ENCODE results near the gene DNMT3A.

DNMT3A gene

GRCh38 chr2:25342372-25343186 lies 854 bp upstream of the DNMT3A start:
- Mint-ChIP-seq H3K4me1 (ENCODE audit: low read depth) (peaks cover 23% of the 10 kb centered on the region), H3K27me3 (ENCODE audit: low read depth) (peaks cover 3% of the 10 kb centered on the region), H3K27ac (peak overlapping the region; percentile 82), H3K4me3 (peak overlapping the region; percentile 84), H3K9me3 (no peaks in the 10 kb centered on the region), H3K36me3 (ENCODE audit: low read depth) (no peaks in the 10 kb centered on the region)

- Mint-ChIP-seq H3K27me3 (ENCODE audit: low read depth) (peaks cover 3% of the 10 kb centered on the region), H3K4me1 (ENCODE audit: low read depth) (peaks cover 28% of the 10 kb centered on the region), H3K36me3 (ENCODE audit: low read depth) (peaks cover 2% of the 10 kb centered on the region), H3K4me3 (no peak overlapping the region), H3K27ac (no peak overlapping the region), H3K9me3 (no peaks in the 10 kb centered on the region)
Measured at GRCh38 chr2:25341011-25341727, 556 bp downstream of the DNMT3A start.

GRCh38 chr2:25340181-25340921 lies 1.4 kb downstream of the DNMT3A start:
- peaks cover 3% of the 10 kb centered on the region for H3K27me3 Mint-ChIP-seq (ENCODE audit: low read depth)
- peaks cover 2% of the 10 kb centered on the region for H3K36me3 Mint-ChIP-seq (ENCODE audit: low read depth)
- H3K27ac Mint-ChIP-seq, result no peak overlapping the region
- H3K4me1 Mint-ChIP-seq (ENCODE audit: low read depth), result peaks cover 32% of the 10 kb centered on the region
- H3K4me3 Mint-ChIP-seq, result peak overlapping the region; percentile 21
- no peaks in the 10 kb centered on the region for H3K9me3 Mint-ChIP-seq

- Mint-ChIP-seq H3K36me3 (ENCODE audit: low read depth) (peaks cover 2% of the 10 kb centered on the region), H3K27ac (peak overlapping the region; percentile 36), H3K4me3 (peak overlapping the region; percentile 65), H3K4me1 (ENCODE audit: low read depth) (peaks cover 36% of the 10 kb centered on the region), H3K9me3 (no peaks in the 10 kb centered on the region), H3K27me3 (ENCODE audit: low read depth) (no peaks in the 10 kb centered on the region)
Measured at GRCh38 chr2:25339791-25340180, 1.9 kb downstream of the DNMT3A start.

- Mint-ChIP-seq H3K4me3 (peak overlapping the region; percentile 57), H3K4me1 (ENCODE audit: low read depth) (peaks cover 41% of the 10 kb centered on the region), H3K27me3 (ENCODE audit: low read depth) (no peaks in the 10 kb centered on the region), H3K9me3 (no peaks in the 10 kb centered on the region), H3K27ac (no peak overlapping the region), H3K36me3 (ENCODE audit: low read depth) (peaks cover 4% of the 10 kb centered on the region)
Measured at GRCh38 chr2:25339211-25339674, 2.5 kb downstream of the DNMT3A start.

- Mint-ChIP-seq H3K4me1 (ENCODE audit: low read depth) (peaks cover 43% of the 10 kb centered on the region), H3K27me3 (ENCODE audit: low read depth) (no peaks in the 10 kb centered on the region), H3K36me3 (ENCODE audit: low read depth) (peaks cover 4% of the 10 kb centered on the region), H3K27ac (no peak overlapping the region), H3K4me3 (no peak overlapping the region), H3K9me3 (no peaks in the 10 kb centered on the region)
Measured at GRCh38 chr2:25338401-25338800, 3.3 kb downstream of the DNMT3A start.

GRCh38 chr2:25337891-25338290 lies 3.8 kb downstream of the DNMT3A start:
- H3K4me1 Mint-ChIP-seq (ENCODE audit: low read depth), result peaks cover 42% of the 10 kb centered on the region
- H3K9me3 Mint-ChIP-seq, result no peaks in the 10 kb centered on the region
- H3K27ac Mint-ChIP-seq, result peak overlapping the region; percentile 7
- H3K27me3 Mint-ChIP-seq (ENCODE audit: low read depth), result no peaks in the 10 kb centered on the region
- no peak overlapping the region for H3K4me3 Mint-ChIP-seq
- H3K36me3 Mint-ChIP-seq (ENCODE audit: low read depth), result peaks cover 4% of the 10 kb centered on the region

GRCh38 chr2:25337276-25337675 lies 4.4 kb downstream of the DNMT3A start:
- Mint-ChIP-seq H3K4me1 (ENCODE audit: low read depth) (peaks cover 40% of the 10 kb centered on the region), H3K9me3 (no peaks in the 10 kb centered on the region), H3K27ac (peak overlapping the region; percentile 43), H3K4me3 (peak overlapping the region; percentile 23), H3K27me3 (ENCODE audit: low read depth) (no peaks in the 10 kb centered on the region), H3K36me3 (ENCODE audit: low read depth) (peaks cover 4% of the 10 kb centered on the region)

- Mint-ChIP-seq H3K27ac (no peak overlapping the region), H3K36me3 (ENCODE audit: low read depth) (peaks cover 9% of the 10 kb centered on the region), H3K9me3 (no peaks in the 10 kb centered on the region), H3K27me3 (ENCODE audit: low read depth) (no peaks in the 10 kb centered on the region), H3K4me1 (ENCODE audit: low read depth) (peaks cover 47% of the 10 kb centered on the region), H3K4me3 (no peak overlapping the region)
Measured at GRCh38 chr2:25336383-25336841, 5.3 kb downstream of the DNMT3A start.

GRCh38 chr2:25335971-25336370 lies 5.8 kb downstream of the DNMT3A start:
- Mint-ChIP-seq H3K27ac (no peak overlapping the region), H3K36me3 (ENCODE audit: low read depth) (peaks cover 11% of the 10 kb centered on the region), H3K4me3 (no peak overlapping the region), H3K9me3 (no peaks in the 10 kb centered on the region), H3K4me1 (ENCODE audit: low read depth) (peaks cover 51% of the 10 kb centered on the region), H3K27me3 (ENCODE audit: low read depth) (no peaks in the 10 kb centered on the region)

- Mint-ChIP-seq H3K4me3 (no peak overlapping the region), H3K27me3 (ENCODE audit: low read depth) (no peaks in the 10 kb centered on the region), H3K9me3 (no peaks in the 10 kb centered on the region), H3K36me3 (ENCODE audit: low read depth) (peaks cover 11% of the 10 kb centered on the region), H3K4me1 (ENCODE audit: low read depth) (peaks cover 54% of the 10 kb centered on the region), H3K27ac (no peak overlapping the region)
Measured at GRCh38 chr2:25335204-25335603, 6.5 kb downstream of the DNMT3A start.

GRCh38 chr2:25334482-25334881 lies 7.2 kb downstream of the DNMT3A start:
- H3K4me1 Mint-ChIP-seq (ENCODE audit: low read depth), result peaks cover 54% of the 10 kb centered on the region
- no peak overlapping the region for H3K4me3 Mint-ChIP-seq
- H3K27ac Mint-ChIP-seq, result peak overlapping the region; percentile 23
- peaks cover 16% of the 10 kb centered on the region for H3K36me3 Mint-ChIP-seq (ENCODE audit: low read depth)
- no peaks in the 10 kb centered on the region for H3K9me3 Mint-ChIP-seq
- H3K27me3 Mint-ChIP-seq (ENCODE audit: low read depth), result no peaks in the 10 kb centered on the region

GRCh38 chr2:25333981-25334380 lies 7.7 kb downstream of the DNMT3A start:
- H3K36me3 Mint-ChIP-seq (ENCODE audit: low read depth), result peaks cover 16% of the 10 kb centered on the region
- peaks cover 51% of the 10 kb centered on the region for H3K4me1 Mint-ChIP-seq (ENCODE audit: low read depth)
- no peaks in the 10 kb centered on the region for H3K27me3 Mint-ChIP-seq (ENCODE audit: low read depth)
- H3K9me3 Mint-ChIP-seq, result no peaks in the 10 kb centered on the region
- H3K27ac Mint-ChIP-seq, result no peak overlapping the region
- no peak overlapping the region for H3K4me3 Mint-ChIP-seq

- H3K4me3 Mint-ChIP-seq, result no peak overlapping the region
- H3K4me1 Mint-ChIP-seq (ENCODE audit: low read depth), result peaks cover 40% of the 10 kb centered on the region
Measured at GRCh38 chr2:25332571-25332970, 9.2 kb downstream of the DNMT3A start.

More at GRCh38 chr2:25332571-25332970, 9.2 kb downstream of the DNMT3A start:
- H3K9me3 Mint-ChIP-seq, result peaks cover 8% of the 10 kb centered on the region
- H3K36me3 Mint-ChIP-seq (ENCODE audit: low read depth), result peaks cover 21% of the 10 kb centered on the region
- no peak overlapping the region for H3K27ac Mint-ChIP-seq
- no peaks in the 10 kb centered on the region for H3K27me3 Mint-ChIP-seq (ENCODE audit: low read depth)

Data from T-helper 1 cell treated with Interleukin-12 subunit alpha and Interleukin-12 subunit beta and Interleukin-4 antibody, amounts not matched to agents 30 μg/mL and 1 μg/mL, for 36 hours (primary cell).